OCI-LY1 (cell line): ENCODE measurements around the gene REXO1.
A peak's percentile ranks its signal among the peaks of the same experiment; 100 is the strongest.

Source experiments
- CTCF ChIP-seq: fragments of 200-600 bp; sonication (generic), shearing (Covaris generic); IDR thresholded peaks from 2 replicates; pipeline ENCODE4 v1.5.1; 2017; ENCODE audit warnings: mild to moderate bottlenecking, antibody characterized with exemption, low read length, moderate library complexity, mixed read lengths
- EZH2 ChIP-seq: fragments of 200-600 bp; sonication (generic), shearing (Covaris generic); IDR thresholded peaks from 2 replicates; pipeline ENCODE4 v1.8.0; 2017; ENCODE audit warnings: borderline replicate concordance, mixed run types, mild to moderate bottlenecking, antibody characterized with exemption, low read length, moderate library complexity, mixed read lengths

- TF ChIP-seq CTCF (peak; percentile 87), EZH2 (no peak)
These were observed 80.8 kb downstream of the REXO1 start for GRCh38 chr19:1767464-1767933.
